Measurements from ENCODE around the gene PHF21B.
A peak's percentile ranks its signal among the peaks of the same experiment; 100 is the strongest.

The PHF21B gene

DNA sequence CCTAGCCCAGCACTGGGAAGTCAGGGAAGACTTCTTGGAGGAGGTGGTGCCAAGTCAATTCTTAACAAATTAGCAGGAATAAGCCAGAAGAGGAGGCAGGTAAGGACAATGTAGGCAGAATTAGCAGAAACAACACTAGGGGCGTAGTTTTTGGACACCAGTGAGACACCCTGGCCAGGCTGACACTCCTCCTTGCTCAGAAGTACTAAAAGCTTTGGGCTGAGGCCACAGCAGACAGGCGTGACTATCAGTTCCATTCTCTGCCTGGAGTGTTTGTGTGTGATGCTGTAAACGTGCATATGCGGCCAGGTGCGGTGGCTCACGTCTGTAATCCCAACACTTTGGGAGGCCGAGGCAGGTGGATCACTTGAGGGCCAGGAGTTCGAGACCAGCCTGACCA lies 36.0 kb downstream of the PHF21B start:
- no peaks in the 10 kb centered on the region for H3K9me3 ChIP-seq (ENCODE audit: control insufficient read depth, insufficient read depth, low read length)
- no peaks in the 10 kb centered on the region for H3K27me3 ChIP-seq (ENCODE audit: control insufficient read depth, insufficient read depth, low read length)
- peaks cover 9% of the 10 kb centered on the region for H3K36me3 ChIP-seq (ENCODE audit: control insufficient read depth, insufficient read depth, low read length)
- H3K4me3 ChIP-seq (ENCODE audit: low read depth, low read length): no peak overlapping the region
- H3K4me1 ChIP-seq (ENCODE audit: control insufficient read depth, insufficient read depth, low read length): peaks cover 10% of the 10 kb centered on the region
- H3K27ac ChIP-seq (ENCODE audit: low read depth, low read length): no peak overlapping the region
- H3K9ac ChIP-seq (ENCODE audit: low read depth, low read length): no peak overlapping the region

DNA sequence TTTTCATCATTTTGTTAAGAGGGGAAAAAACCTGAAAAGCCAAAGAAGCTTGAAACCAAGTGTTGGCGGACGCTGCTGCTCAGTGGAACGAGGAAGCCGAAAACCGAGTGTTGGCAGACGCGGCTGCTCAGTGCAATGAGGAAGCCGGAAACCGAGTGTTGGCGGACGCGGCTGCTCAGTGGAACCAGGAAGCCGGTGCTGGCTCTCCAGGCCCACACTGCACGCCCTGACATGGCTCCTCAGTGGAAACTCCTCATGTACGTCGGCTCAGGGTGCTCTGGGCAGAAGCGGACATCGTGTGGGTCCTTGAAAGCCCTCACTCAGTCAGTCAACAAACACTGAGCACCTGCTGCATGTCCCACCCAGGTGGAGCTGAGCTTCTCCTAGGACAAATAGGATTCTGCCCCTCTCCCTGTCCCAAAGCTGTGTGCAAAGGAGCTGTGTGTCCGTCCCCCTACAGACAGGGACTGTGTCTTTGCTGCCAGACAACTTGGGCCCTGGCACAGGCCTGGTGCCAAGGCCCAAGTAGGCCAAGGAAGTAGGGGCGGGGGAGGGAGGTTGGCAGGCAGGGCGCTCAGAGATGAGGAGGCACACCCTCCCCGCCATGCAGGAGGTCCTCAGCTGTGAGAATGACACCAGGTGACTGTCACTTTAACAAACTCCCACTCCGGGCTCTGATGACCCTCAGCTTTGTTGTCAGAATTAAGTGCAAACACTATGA lies 37.3 kb downstream of the PHF21B start:
- H3K4me1 ChIP-seq (ENCODE audit: control insufficient read depth, insufficient read depth, low read length): peaks cover 10% of the 10 kb centered on the region
- peaks cover 16% of the 10 kb centered on the region for H3K36me3 ChIP-seq (ENCODE audit: control insufficient read depth, insufficient read depth, low read length)
- no peak overlapping the region for H3K4me3 ChIP-seq (ENCODE audit: low read depth, low read length)
- H3K9me3 ChIP-seq (ENCODE audit: control insufficient read depth, insufficient read depth, low read length): no peaks in the 10 kb centered on the region
- H3K9ac ChIP-seq (ENCODE audit: low read depth, low read length): no peak overlapping the region
- no peaks in the 10 kb centered on the region for H3K27me3 ChIP-seq (ENCODE audit: control insufficient read depth, insufficient read depth, low read length)
- H3K27ac ChIP-seq (ENCODE audit: low read depth, low read length): peak overlapping the region; percentile 22

DNA sequence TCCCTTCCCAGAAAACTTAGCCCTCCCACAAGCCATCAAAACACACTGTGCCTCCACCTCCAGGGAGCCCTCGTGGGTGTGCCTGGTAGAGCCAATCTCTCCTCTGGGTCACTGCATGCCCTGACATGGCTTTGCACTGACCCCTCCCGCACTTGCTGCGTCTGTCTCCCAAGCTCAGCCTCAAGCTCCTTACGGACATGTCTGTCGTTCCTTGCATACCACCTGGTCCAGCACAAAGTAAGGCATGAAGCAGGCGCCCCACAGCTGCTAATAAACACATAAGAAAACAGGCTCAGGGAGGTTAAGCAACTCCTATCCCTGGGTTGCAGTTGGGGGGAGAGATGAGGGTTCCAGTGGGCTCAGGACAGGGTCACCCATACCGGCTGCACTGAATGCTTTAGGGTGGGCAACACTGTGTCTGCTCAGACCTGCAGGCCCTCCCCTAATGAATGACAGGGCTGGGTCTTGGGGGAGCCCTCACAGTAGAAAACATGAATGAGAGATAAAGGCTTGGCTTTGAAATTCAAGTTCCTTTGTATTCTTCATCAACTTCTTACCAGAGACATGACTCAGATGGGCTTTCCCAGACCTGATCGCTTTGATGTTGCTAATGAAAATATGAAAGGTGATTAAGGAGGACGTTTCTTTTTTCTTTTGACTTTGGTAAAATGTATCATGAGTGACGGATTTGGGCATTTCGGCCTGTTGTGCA lies 38.0 kb downstream of the PHF21B start:
- peaks cover 10% of the 10 kb centered on the region for H3K4me1 ChIP-seq (ENCODE audit: control insufficient read depth, insufficient read depth, low read length)
- no peak overlapping the region for H3K4me3 ChIP-seq (ENCODE audit: low read depth, low read length)
- H3K27me3 ChIP-seq (ENCODE audit: control insufficient read depth, insufficient read depth, low read length): no peaks in the 10 kb centered on the region
- no peak overlapping the region for H3K27ac ChIP-seq (ENCODE audit: low read depth, low read length)
- H3K9ac ChIP-seq (ENCODE audit: low read depth, low read length): no peak overlapping the region
- peaks cover 16% of the 10 kb centered on the region for H3K36me3 ChIP-seq (ENCODE audit: control insufficient read depth, insufficient read depth, low read length)
- H3K9me3 ChIP-seq (ENCODE audit: control insufficient read depth, insufficient read depth, low read length): no peaks in the 10 kb centered on the region

DNA sequence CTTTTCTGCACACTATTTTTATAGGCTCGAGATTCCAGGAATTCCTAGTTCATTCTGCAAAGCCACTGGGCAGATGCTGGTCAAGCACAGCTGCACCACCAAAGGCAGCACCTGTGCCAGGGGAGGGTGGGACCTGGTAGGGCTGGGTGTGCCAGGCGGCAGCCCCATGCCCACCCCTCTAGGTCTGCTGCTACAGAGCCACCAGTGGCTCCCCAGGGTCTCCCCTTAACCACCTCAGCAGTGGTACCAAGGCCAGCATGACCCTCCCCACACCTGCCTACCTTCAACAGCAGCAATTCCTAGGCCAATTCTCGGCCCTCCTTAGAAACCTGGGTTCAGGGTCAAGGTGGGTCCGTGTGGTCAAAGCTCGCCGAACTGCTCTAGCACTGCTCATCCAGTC lies 39.5 kb downstream of the PHF21B start:
- peaks cover 16% of the 10 kb centered on the region for H3K36me3 ChIP-seq (ENCODE audit: control insufficient read depth, insufficient read depth, low read length)
- H3K4me1 ChIP-seq (ENCODE audit: control insufficient read depth, insufficient read depth, low read length): peaks cover 20% of the 10 kb centered on the region

DNA sequence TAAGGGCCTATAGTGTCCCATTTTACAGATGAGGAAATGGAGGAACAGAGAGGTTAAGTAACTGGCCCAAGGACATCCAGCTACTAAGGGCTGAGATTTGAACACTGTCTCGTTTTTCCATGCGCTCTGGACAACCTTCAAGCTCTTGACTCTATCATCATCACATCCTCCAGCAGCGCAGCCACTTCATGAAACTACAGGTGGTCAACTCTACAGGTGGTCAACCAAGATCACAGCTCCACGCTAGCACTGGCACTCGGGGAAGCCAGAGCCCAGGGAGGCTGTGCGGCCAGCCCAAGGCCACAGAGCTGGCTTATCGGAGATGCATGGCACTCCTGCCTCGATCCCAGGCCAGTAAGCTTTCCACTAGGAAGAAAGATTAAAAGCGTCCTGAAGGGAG lies 40.0 kb downstream of the PHF21B start:
- Histone ChIP-seq H3K9ac (ENCODE audit: low read depth, low read length) (no peak overlapping the region), H3K4me3 (ENCODE audit: low read depth, low read length) (no peak overlapping the region), H3K9me3 (ENCODE audit: control insufficient read depth, insufficient read depth, low read length) (no peaks in the 10 kb centered on the region), H3K36me3 (ENCODE audit: control insufficient read depth, insufficient read depth, low read length) (peaks cover 16% of the 10 kb centered on the region), H3K27me3 (ENCODE audit: control insufficient read depth, insufficient read depth, low read length) (no peaks in the 10 kb centered on the region), H3K4me1 (ENCODE audit: control insufficient read depth, insufficient read depth, low read length) (peaks cover 24% of the 10 kb centered on the region), H3K27ac (ENCODE audit: low read depth, low read length) (no peak overlapping the region)

More for the DNA sequence above, 39.5 kb downstream of the PHF21B start:
- H3K9ac ChIP-seq (ENCODE audit: low read depth, low read length): no peak overlapping the region
- H3K4me3 ChIP-seq (ENCODE audit: low read depth, low read length): no peak overlapping the region
- no peaks in the 10 kb centered on the region for H3K9me3 ChIP-seq (ENCODE audit: control insufficient read depth, insufficient read depth, low read length)
- H3K27me3 ChIP-seq (ENCODE audit: control insufficient read depth, insufficient read depth, low read length): no peaks in the 10 kb centered on the region
- no peak overlapping the region for H3K27ac ChIP-seq (ENCODE audit: low read depth, low read length)

DNA sequence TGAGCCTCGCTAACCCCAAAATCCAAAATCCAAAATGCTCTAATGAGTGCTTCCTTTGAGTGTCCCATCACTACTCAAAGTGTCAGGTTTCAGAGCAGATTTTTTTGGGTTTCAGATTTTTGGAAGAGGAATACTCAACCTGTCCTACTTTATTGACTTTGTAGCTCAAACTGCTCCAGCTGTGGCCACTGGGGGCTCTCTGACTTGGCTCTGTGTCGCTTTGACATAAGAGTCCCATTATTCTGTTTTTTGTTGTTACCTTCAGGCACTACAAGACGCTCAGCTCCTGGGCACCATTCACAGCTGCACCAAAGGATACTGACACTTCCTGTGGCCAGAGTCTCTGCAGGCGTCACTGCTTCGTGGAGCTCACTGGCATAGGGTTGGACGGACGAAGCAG lies 41.1 kb downstream of the PHF21B start:
- Histone ChIP-seq H3K4me3 (ENCODE audit: low read depth, low read length) (no peak overlapping the region), H3K36me3 (ENCODE audit: control insufficient read depth, insufficient read depth, low read length) (peaks cover 16% of the 10 kb centered on the region), H3K9me3 (ENCODE audit: control insufficient read depth, insufficient read depth, low read length) (no peaks in the 10 kb centered on the region), H3K9ac (ENCODE audit: low read depth, low read length) (no peak overlapping the region), H3K4me1 (ENCODE audit: control insufficient read depth, insufficient read depth, low read length) (peaks cover 34% of the 10 kb centered on the region), H3K27me3 (ENCODE audit: control insufficient read depth, insufficient read depth, low read length) (no peaks in the 10 kb centered on the region), H3K27ac (ENCODE audit: low read depth, low read length) (no peak overlapping the region)

DNA sequence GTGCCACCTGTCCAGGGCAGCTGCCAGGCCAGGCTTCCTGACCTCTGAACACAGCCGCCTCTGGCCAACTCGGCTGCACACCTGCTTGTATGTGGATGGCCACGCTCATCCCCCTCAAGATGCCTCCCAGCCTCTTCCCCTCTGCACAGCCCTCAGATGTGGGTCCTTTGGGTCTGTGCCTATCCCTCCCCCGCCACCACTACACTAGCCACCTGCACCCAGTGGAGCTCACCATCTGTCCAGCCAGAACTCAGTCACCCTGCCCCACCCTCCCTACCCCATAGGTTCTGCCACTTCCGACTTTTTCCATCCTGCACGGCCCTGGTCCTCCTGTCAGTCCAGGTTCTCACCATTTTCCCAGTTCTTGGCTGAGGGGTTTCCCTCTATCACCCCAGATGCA lies 44.6 kb downstream of the PHF21B start:
- Histone ChIP-seq H3K36me3 (ENCODE audit: control insufficient read depth, insufficient read depth, low read length) (peaks cover 17% of the 10 kb centered on the region), H3K4me1 (ENCODE audit: control insufficient read depth, insufficient read depth, low read length) (peaks cover 27% of the 10 kb centered on the region), H3K27ac (ENCODE audit: low read depth, low read length) (no peak overlapping the region), H3K4me3 (ENCODE audit: low read depth, low read length) (no peak overlapping the region), H3K27me3 (ENCODE audit: control insufficient read depth, insufficient read depth, low read length) (no peaks in the 10 kb centered on the region), H3K9me3 (ENCODE audit: control insufficient read depth, insufficient read depth, low read length) (peaks cover 6% of the 10 kb centered on the region; the same call in 1 of the 2 replicates), H3K9ac (ENCODE audit: low read depth, low read length) (no peak overlapping the region)

DNA sequence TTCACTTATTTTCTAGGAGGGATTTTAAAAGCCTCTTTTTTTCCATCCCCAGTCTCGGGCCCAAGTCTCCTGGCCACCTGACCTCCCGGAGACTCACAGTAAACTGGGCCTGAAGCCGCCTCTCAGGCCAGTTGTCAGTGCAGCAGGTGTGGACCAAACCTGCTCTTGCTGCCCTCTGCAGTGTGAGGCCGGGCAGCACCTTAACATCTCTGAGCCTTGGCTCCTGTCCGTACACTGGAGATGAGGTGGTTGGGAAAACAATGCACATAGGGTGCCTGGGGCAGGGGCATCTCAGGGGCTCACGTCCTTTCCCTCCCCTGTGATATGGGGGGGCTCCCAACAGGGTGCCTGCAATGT lies 45.1 kb downstream of the PHF21B start:
- Histone ChIP-seq H3K9me3 (ENCODE audit: control insufficient read depth, insufficient read depth, low read length) (peaks cover 6% of the 10 kb centered on the region; the same call in 1 of the 2 replicates), H3K27ac (ENCODE audit: low read depth, low read length) (peak overlapping the region; percentile 43), H3K4me1 (ENCODE audit: control insufficient read depth, insufficient read depth, low read length) (peaks cover 27% of the 10 kb centered on the region), H3K4me3 (ENCODE audit: low read depth, low read length) (no peak overlapping the region), H3K36me3 (ENCODE audit: control insufficient read depth, insufficient read depth, low read length) (peaks cover 17% of the 10 kb centered on the region), H3K9ac (ENCODE audit: low read depth, low read length) (no peak overlapping the region), H3K27me3 (ENCODE audit: control insufficient read depth, insufficient read depth, low read length) (no peaks in the 10 kb centered on the region)

DNA sequence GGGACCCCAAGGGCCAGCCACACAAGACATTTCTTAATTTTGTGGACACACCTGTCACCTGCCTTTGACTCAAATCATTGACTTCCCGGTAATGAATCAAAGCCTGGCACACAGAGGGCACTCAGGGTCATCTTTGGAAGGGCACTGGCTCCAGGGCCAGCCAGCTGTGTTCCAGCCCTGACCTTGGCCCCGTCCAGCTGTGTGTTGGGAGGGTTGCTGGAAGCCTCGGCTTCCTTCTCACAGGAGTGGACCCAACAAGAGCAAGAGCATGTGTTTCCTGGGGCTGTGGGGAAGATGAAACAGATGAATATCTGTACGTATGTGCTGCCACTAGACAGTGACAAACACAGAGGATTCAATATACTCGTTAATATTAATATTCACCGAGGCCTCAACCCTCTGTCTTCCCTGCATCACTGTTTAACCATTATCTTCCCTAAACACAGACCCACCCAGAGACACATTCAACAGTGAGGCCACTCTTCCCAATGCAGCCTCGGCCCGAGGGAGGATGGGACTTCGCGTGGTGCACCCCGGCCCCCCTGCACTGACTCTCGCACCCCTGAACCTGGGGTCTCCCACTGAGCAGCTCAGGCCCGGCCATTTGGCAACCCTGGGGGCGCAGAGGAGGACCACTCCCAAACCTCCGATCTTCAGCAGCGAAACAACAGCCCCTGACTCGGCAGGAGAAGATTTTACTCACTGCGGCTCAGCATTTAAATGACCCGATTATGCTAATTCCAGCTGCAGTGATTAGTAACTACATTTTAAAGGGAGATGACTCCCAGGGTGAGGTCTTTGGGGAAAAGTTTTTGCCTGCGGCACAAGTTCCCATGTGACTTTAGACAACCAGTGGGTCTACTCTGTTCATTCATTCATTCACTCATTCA lies 45.7 kb downstream of the PHF21B start:
- H3K4me1 ChIP-seq (ENCODE audit: control insufficient read depth, insufficient read depth, low read length): peaks cover 26% of the 10 kb centered on the region
- H3K4me3 ChIP-seq (ENCODE audit: low read depth, low read length): no peak overlapping the region
- H3K9ac ChIP-seq (ENCODE audit: low read depth, low read length): no peak overlapping the region
- H3K27me3 ChIP-seq (ENCODE audit: control insufficient read depth, insufficient read depth, low read length): no peaks in the 10 kb centered on the region
- H3K27ac ChIP-seq (ENCODE audit: low read depth, low read length): peak overlapping the region; percentile 43
- peaks cover 6% of the 10 kb centered on the region; the same call in 1 of the 2 replicates for H3K9me3 ChIP-seq (ENCODE audit: control insufficient read depth, insufficient read depth, low read length)
- peaks cover 17% of the 10 kb centered on the region for H3K36me3 ChIP-seq (ENCODE audit: control insufficient read depth, insufficient read depth, low read length)

DNA sequence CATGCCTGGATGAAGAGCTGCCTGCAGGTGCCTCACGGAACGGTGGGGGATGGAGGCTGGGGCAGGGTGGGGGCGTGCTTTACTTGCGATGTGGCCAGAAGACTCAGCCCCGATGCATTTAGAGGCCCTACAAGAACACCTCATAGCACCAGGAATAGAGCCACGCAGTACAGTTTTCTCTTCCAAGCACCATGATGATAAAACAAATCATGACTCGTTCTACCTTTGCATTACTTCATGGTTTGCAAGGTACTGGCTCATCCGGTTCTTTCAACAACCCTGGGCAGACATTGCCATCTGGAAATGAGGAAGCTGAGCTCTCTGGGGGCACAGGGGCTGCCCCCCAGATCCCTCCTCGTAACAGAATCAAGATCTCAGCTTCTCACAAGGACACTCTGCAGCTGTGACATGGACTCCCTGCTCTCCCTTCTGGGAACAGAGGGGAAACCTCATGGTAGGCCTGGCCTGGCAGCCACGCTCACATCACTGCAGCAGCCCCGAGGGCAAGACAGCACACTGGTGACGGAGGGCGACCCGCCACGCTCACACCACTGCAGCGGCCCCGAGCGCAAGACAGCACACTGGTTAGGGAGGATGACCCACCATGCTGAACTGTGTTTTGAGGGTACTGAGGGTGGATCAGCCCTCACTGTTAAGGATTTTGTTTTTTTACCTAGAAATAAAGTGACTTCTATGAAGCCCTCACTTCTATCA lies 46.9 kb downstream of the PHF21B start:
- no peak overlapping the region for H3K4me3 ChIP-seq (ENCODE audit: low read depth, low read length)
- no peak overlapping the region for H3K9ac ChIP-seq (ENCODE audit: low read depth, low read length)
- H3K4me1 ChIP-seq (ENCODE audit: control insufficient read depth, insufficient read depth, low read length): peaks cover 27% of the 10 kb centered on the region; the same call in 1 of the 2 replicates
- no peak overlapping the region for H3K27ac ChIP-seq (ENCODE audit: low read depth, low read length)
- no peaks in the 10 kb centered on the region for H3K27me3 ChIP-seq (ENCODE audit: control insufficient read depth, insufficient read depth, low read length)
- H3K9me3 ChIP-seq (ENCODE audit: control insufficient read depth, insufficient read depth, low read length): peaks cover 6% of the 10 kb centered on the region; the same call in 1 of the 2 replicates
- H3K36me3 ChIP-seq (ENCODE audit: control insufficient read depth, insufficient read depth, low read length): peaks cover 14% of the 10 kb centered on the region
